ENCODE data around the gene NSMCE4A.

- TF ChIP-seq CTCF (optimal IDR thresholded peaks at IDR 0.05 in 1 of 3, IDR thresholded peaks at IDR 0.05 in 1 of 3, conservative IDR thresholded peaks at IDR 0.05 in 1 of 3; ENCODE audit: extremely low read depth in 1 of 3, insufficient read depth in 2 of 3, low read length in 3 of 3): no peak
- TF ChIP-seq EZH2 (IDR thresholded peaks at IDR 0.05; ENCODE audit: low read length): no peak
These were observed 63.7 kb downstream of the NSMCE4A start for GRCh38 chr10:121911421-121911697.
